ENCODE measurements around the gene MCF2L2.
"Not testable (repeated sequence)": the region's sequence is repeated elsewhere in the genome, so short reads cannot be mapped to it uniquely, and the experiment has no call there.

MCF2L2 gene

DNA sequence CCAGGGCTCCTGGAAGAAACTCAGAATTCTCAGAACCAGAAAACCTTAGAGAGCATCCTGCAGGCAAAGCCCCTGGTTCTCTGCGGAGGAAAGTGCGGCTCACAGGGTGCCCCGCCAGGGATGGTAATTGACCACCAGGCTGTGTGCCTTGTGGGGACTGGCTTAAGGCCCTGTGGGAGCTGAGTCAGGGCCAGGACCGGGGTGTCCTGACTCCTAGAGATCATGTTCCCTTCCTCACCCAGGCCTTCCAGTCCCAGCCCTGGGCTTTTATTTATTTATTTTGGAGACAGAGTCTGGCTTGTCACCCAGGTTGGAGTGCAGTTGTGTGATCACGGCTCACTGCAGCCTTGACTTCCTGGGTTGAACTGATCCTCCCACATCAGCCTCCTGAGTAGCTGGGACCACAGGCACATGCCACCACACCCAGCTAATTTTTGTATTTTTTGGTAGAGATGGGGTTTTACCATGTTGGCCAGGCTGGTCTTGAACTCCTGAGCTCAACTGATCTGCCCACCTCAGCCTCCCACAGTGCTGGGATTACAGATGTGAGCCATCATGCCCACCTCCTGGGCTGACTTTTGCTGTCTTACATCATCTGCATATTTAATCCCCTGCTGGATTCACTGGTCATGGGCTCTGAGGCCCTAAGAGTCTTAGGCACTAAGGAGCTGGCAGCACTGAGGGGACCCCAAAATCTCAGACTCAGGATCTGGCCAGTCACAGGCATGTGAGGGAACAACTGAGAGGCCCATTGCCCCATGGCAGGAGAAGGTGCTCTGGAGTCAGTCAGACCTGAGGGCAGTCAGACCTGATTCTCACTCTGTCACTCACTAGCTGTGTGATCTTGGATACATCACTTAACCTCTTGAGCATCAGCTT is 245.4 kb downstream of the MCF2L2 start:
- H3K27me3 ChIP-seq, result peaks cover 35% of the 10 kb centered on the region
- TF ChIP-seq, protein P1, sequence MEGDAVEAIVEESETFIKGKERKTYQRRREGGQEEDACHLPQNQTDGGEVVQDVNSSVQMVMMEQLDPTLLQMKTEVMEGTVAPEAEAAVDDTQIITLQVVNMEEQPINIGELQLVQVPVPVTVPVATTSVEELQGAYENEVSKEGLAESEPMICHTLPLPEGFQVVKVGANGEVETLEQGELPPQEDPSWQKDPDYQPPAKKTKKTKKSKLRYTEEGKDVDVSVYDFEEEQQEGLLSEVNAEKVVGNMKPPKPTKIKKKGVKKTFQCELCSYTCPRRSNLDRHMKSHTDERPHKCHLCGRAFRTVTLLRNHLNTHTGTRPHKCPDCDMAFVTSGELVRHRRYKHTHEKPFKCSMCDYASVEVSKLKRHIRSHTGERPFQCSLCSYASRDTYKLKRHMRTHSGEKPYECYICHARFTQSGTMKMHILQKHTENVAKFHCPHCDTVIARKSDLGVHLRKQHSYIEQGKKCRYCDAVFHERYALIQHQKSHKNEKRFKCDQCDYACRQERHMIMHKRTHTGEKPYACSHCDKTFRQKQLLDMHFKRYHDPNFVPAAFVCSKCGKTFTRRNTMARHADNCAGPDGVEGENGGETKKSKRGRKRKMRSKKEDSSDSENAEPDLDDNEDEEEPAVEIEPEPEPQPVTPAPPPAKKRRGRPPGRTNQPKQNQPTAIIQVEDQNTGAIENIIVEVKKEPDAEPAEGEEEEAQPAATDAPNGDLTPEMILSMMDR (IDR thresholded peaks at IDR 0.05), result no peak
- peaks cover 16 to 17% of the 10 kb centered on the region in 2 experiments for H3K4me1 ChIP-seq (ENCODE audit: control insufficient read depth in 1 of 2, insufficient read depth in 1 of 2, low read depth in 1 of 2, low read length in 1 of 2)
- no peaks in the 10 kb centered on the region for H3K9me3 ChIP-seq
- no peaks in the 10 kb centered on the region for H3K36me3 ChIP-seq
- H3K27ac ChIP-seq, result no peak overlapping the region
- no peak overlapping the region for H3K4me3 ChIP-seq (ENCODE audit: low read depth in 1 of 2, low read length in 1 of 2)

DNA sequence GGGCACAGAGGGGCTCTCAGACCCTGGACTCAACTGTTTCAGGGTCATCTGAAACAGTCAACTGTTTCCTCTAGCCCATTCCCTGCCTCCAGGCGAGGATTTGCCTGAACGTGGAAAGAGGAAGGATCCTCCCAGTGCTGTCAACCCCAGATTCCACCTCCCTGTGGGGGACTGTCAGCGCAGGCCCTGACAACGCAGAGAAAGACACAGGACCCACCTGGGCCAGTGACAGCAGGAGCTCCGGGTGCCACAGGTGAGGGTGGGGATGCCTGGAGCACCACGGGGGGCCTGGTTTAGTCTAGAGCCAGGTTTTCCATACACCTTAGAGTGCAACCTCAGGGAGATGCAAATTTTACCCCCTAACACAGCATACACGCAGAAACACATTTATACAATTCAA is 246.3 kb downstream of the MCF2L2 start:
- TF ChIP-seq, protein P1 (IDR thresholded peaks at IDR 0.05), result no peak
- Histone ChIP-seq H3K36me3 (no peaks in the 10 kb centered on the region), H3K4me3 (ENCODE audit: low read depth in 1 of 2, low read length in 1 of 2) (no peak overlapping the region), H3K27me3 (peaks cover 44% of the 10 kb centered on the region), H3K4me1 (ENCODE audit: control insufficient read depth in 1 of 2, insufficient read depth in 1 of 2, low read depth in 1 of 2, low read length in 1 of 2) (peaks cover 16 to 17% of the 10 kb centered on the region in 2 experiments), H3K27ac (no peak overlapping the region), H3K9me3 (no peaks in the 10 kb centered on the region)

DNA sequence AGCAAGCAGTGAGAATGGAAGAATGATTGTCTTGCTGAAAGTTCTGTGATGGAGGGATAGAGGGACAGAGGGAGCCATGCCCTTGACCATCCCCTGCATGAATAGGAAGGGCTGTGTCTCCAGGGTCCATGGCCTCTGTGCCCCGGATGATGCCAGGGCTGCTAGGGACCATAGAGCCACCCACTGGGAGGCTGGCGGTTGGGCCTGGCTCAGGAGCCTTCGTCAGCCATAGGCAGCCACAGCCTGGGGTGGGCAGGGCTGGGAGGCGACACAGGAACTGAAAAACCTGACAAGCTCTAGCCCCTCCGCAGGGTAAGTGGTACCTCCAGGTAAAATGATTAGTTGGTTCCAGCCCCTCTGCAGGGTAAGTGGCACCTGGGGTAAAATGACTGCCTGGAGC is 246.8 kb downstream of the MCF2L2 start:
- H3K27ac ChIP-seq, result no peak overlapping the region
- H3K36me3 ChIP-seq, result no peaks in the 10 kb centered on the region
- H3K9me3 ChIP-seq, result no peaks in the 10 kb centered on the region
- H3K27me3 ChIP-seq, result peaks cover 49% of the 10 kb centered on the region
- peaks cover 16 to 17% of the 10 kb centered on the region in 2 experiments for H3K4me1 ChIP-seq (ENCODE audit: control insufficient read depth in 1 of 2, insufficient read depth in 1 of 2, low read depth in 1 of 2, low read length in 1 of 2)
- no peak overlapping the region for H3K4me3 ChIP-seq (ENCODE audit: low read depth in 1 of 2, low read length in 1 of 2)
- TF ChIP-seq, protein P1 (IDR thresholded peaks at IDR 0.05), result no peak

DNA sequence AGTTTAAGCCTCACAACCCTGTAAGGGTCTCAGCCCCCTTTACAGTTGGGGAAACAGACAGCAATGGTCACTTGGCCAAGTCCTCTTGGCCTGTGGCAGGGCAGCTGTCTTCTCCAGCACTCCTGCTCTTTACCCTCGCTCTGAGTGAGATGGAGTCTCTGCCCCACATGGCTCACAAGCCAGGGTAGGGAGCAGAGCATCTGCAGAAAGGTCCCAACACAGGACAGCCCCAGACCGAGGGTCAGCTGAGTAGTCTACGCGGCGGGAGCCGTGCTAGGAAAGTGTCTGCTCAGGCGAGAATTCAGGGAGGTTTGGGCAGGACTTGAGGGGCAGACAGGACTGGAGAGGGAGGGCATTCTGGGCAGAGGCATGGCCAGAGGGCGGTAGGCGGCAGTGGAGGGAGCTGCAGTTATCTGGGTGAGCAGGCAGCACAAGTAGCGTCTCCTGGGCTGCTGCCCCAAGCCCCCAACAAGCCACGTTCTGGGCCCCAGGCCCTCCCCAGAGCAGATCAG is 247.6 kb downstream of the MCF2L2 start:
- Histone ChIP-seq H3K36me3 (no peaks in the 10 kb centered on the region), H3K4me1 (ENCODE audit: control insufficient read depth in 1 of 2, insufficient read depth in 1 of 2, low read depth in 1 of 2, low read length in 1 of 2) (peaks cover 16 to 17% of the 10 kb centered on the region in 2 experiments), H3K9me3 (no peaks in the 10 kb centered on the region), H3K4me3 (ENCODE audit: low read depth in 1 of 2, low read length in 1 of 2) (no peak overlapping the region), H3K27ac (no peak overlapping the region), H3K27me3 (peaks cover 57% of the 10 kb centered on the region)
- TF ChIP-seq, protein P1 (IDR thresholded peaks at IDR 0.05), result no peak

DNA sequence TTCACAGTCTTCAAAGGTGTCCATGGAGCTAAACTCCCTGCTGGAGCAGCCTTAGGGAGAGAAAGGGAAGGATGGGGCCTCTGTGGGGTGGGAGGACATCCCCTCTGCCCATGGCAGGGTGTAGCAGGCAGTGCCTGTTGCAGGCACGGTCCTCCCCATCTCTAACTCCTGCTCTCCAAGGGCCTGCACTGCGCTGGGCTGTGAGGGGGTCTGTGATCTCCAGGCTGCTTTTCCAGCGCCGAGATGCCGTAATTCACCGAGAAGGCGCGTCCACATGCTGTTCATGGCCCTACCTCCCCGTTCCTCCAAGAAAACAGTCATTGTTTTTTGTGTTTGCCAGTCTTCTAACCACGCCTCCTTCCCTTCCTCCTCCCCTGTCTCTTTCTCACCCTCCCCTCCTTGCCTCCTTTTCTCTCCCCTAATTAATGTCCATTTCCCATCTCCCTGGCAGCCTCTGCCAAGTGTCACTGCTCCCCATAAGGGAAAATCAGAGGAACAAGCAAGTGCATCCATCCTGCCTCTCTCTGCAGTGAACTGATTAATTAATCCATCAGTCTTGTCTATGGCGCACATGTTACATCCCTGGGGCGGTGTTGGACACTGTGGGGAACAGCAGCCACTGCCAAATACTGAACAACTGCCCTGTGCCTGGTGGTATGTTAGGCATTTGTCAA is 248.2 kb downstream of the MCF2L2 start:
- Histone ChIP-seq H3K4me3 (ENCODE audit: low read depth in 1 of 2, low read length in 1 of 2) (peak overlapping the region in 1 of 2 experiments; percentile 59), H3K9me3 (no peaks in the 10 kb centered on the region), H3K4me1 (ENCODE audit: control insufficient read depth in 1 of 2, insufficient read depth in 1 of 2, low read depth in 1 of 2, low read length in 1 of 2) (peaks cover 16 to 17% of the 10 kb centered on the region in 2 experiments), H3K36me3 (no peaks in the 10 kb centered on the region), H3K27ac (no peak overlapping the region), H3K27me3 (peaks cover 63% of the 10 kb centered on the region)
- TF ChIP-seq, protein P1 (IDR thresholded peaks at IDR 0.05), result no peak

DNA sequence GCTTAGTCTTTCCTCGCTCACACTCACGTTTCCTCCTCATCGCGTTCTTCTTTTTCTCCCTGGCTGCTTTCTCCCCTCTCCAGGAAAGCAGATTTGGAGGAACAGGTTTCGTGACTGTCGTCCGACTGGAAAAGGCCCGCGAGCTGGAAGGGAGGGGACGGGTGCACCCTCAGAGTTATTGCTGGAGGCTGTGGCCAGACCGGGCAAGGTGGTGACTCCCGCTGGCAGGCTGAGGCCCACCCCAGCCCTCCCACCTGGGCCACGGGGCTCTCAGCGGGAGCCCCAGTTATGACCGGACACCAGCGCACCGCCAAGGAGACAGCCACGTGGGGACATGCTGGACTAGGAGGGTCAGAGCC is 248.9 kb downstream of the MCF2L2 start:
- H3K27ac ChIP-seq, H3K36me3 ChIP-seq, H3K9me3 ChIP-seq: not testable (repeated sequence)
- peak overlapping the region; percentile 40 to 59 for H3K4me3 ChIP-seq (ENCODE audit: low read depth in 1 of 2, low read length in 1 of 2)
- H3K27me3 ChIP-seq, result peaks cover 66% of the 10 kb centered on the region
- peaks cover 16 to 17% of the 10 kb centered on the region in 2 experiments for H3K4me1 ChIP-seq (ENCODE audit: control insufficient read depth in 1 of 2, insufficient read depth in 1 of 2, low read depth in 1 of 2, low read length in 1 of 2)
